ENCODE measurements around the gene ROR1.

The ROR1 gene

GRCh38 chr1:63991685-63992084 is 217.9 kb downstream of the ROR1 start:
- ChIA-PET CTCF (interaction anchor here (0.5 kb wide), 1 partner anchor 1217 kb away, joined by 3 read pairs; no protein-coding TSS in a partner anchor), POLR2A (no interaction called here)
- Histone ChIP-seq H3K27ac (ENCODE audit: extremely low read depth, low read depth, low read length) (no peak overlapping the region), H3K36me3 (ENCODE audit: control insufficient read depth in 2 of 2, insufficient read depth in 1 of 2, low read length in 2 of 2) (no peaks in the 10 kb centered on the region), H3K4me1 (ENCODE audit: control insufficient read depth, insufficient read depth, low read length) (no peaks in the 10 kb centered on the region), H3K4me3 (ENCODE audit: low read depth, low read length) (no peak overlapping the region), H3K9me3 (ENCODE audit: control insufficient read depth, insufficient read depth, low read depth, low read length) (no peaks in the 10 kb centered on the region)
- TF ChIP-seq ZNF391 (tag by site-specific recombination; IDR thresholded peaks at IDR 0.05; ENCODE audit: borderline replicate concordance, low read depth) (no peak), REPIN1 (tag by site-specific recombination; IDR thresholded peaks at IDR 0.05; ENCODE audit: low read depth) (no peak), PRDM10 (tag by site-specific recombination; IDR thresholded peaks at IDR 0.05) (no peak), ZFP41 (tag by site-specific recombination; IDR thresholded peaks at IDR 0.05; ENCODE audit: borderline replicate concordance) (no peak), ZNF211 (tag by site-specific recombination; IDR thresholded peaks at IDR 0.05; ENCODE audit: low read depth) (no peak), ZNF692 (tag by site-specific recombination; IDR thresholded peaks at IDR 0.05) (no peak), ZNF175 (tag by site-specific recombination; IDR thresholded peaks at IDR 0.05) (no peak), ZNF549 (tag by site-specific recombination; IDR thresholded peaks at IDR 0.05) (no peak), SP2 (tag by site-specific recombination; IDR thresholded peaks at IDR 0.05) (no peak), PBX3 (CRISPR knock-in tag; IDR thresholded peaks at IDR 0.05) (no peak)

GRCh38 chr1:64000021-64000420 is 226.2 kb downstream of the ROR1 start:
- Histone ChIP-seq H3K9me3 (ENCODE audit: control insufficient read depth, insufficient read depth, low read depth, low read length) (no peaks in the 10 kb centered on the region), H3K4me1 (ENCODE audit: control insufficient read depth, insufficient read depth, low read length) (peaks cover 8% of the 10 kb centered on the region), H3K27ac (ENCODE audit: extremely low read depth, low read depth, low read length) (no peak overlapping the region), H3K36me3 (ENCODE audit: control insufficient read depth in 2 of 2, insufficient read depth in 1 of 2, low read length in 2 of 2) (no peaks in the 10 kb centered on the region), H3K4me3 (ENCODE audit: low read depth, low read length) (no peak overlapping the region)
- ChIA-PET POLR2A (interaction anchor here (0.8 kb wide), 1 partner anchor 12 kb away, joined by 3 read pairs; no protein-coding TSS in a partner anchor), CTCF (interaction anchor here (0.7 to 1.0 kb wide), 2 partner anchors 24 to 138 kb away, joined by 3 read pairs; no protein-coding TSS in a partner anchor)
- TF ChIP-seq SCRT2 (tag by site-specific recombination; IDR thresholded peaks at IDR 0.05) (no peak), ZNF610 (tag by site-specific recombination; IDR thresholded peaks at IDR 0.05; ENCODE audit: borderline replicate concordance) (no peak), ZNF48 (tag by site-specific recombination; IDR thresholded peaks at IDR 0.05) (no peak), ZNF777 (tag by site-specific recombination; IDR thresholded peaks at IDR 0.05; ENCODE audit: borderline replicate concordance) (no peak), ZNF658 (tag by site-specific recombination; IDR thresholded peaks at IDR 0.05) (no peak), PRDM2 (tag by site-specific recombination; IDR thresholded peaks at IDR 0.05; ENCODE audit: borderline replicate concordance) (no peak), ZNF311 (tag by site-specific recombination; IDR thresholded peaks at IDR 0.05; ENCODE audit: borderline replicate concordance) (no peak), ZNF266 (tag by site-specific recombination; IDR thresholded peaks at IDR 0.05; ENCODE audit: low read depth) (no peak), ZNF549 (tag by site-specific recombination; IDR thresholded peaks at IDR 0.05) (no peak), ZNF660 (tag by site-specific recombination; IDR thresholded peaks at IDR 0.05) (no peak), ZNF274 (IDR thresholded peaks at IDR 0.05; ENCODE audit: low read length) (no peak), ZNF274 (tag by site-specific recombination; IDR thresholded peaks at IDR 0.05; ENCODE audit: borderline replicate concordance) (no peak), ZFP69B (tag by site-specific recombination; IDR thresholded peaks at IDR 0.05) (no peak), PBX3 (CRISPR knock-in tag; IDR thresholded peaks at IDR 0.05) (no peak)

Data from HEK293 (cell line).